HCT116 (cell line): ENCODE results near the gene CACNA2D3.

Source experiments
- CTCF ChIP-seq, 3 experiments: fragments of 200-600 bp in 1 of 3; sonication (generic) in 1 of 3; IDR thresholded peaks in 2 of 3; conservative IDR thresholded peaks in 1 of 3; 2 replicates each; pipeline ENCODE4 v1.5.1; 2012 to 2017; ENCODE audit warnings: low read depth in 2 of 3, low read length in 2 of 3, antibody characterized with exemption in 1 of 3, borderline replicate concordance in 1 of 3, control low read depth in 1 of 3, mild to moderate bottlenecking in 1 of 3, mixed read lengths in 1 of 3, mixed run types in 1 of 3, moderate library complexity in 1 of 3; ENCODE audit not compliant: insufficient read depth in 1 of 3
- ELF1 ChIP-seq: IDR thresholded peaks from 2 replicates; pipeline ENCODE4 v1.6.1; 2012; ENCODE audit warnings: low read depth, borderline replicate concordance
- EZH2 ChIP-seq: fragments of 200-600 bp; sonication (generic); IDR thresholded peaks from 2 replicates; pipeline ENCODE4 v1.6.1; 2017; ENCODE audit warnings: antibody characterized with exemption, mixed run types
- EZH2phosphoT487 ChIP-seq: fragments of 200-600 bp; IDR thresholded peaks from 2 replicates; pipeline ENCODE4 v1.6.1; 2018; ENCODE audit warnings: antibody characterized with exemption, borderline replicate concordance
- JUND ChIP-seq: IDR thresholded peaks from 2 replicates; pipeline ENCODE4 v1.6.1; 2012
- POLR2A ChIP-seq: IDR thresholded peaks from 2 replicates; pipeline ENCODE4 v1.7.0; 2011; ENCODE audit warnings: borderline replicate concordance; ENCODE audit not compliant: insufficient read depth, insufficient read length; ENCODE audit errors: extremely low read depth
- POLR2AphosphoS5 ChIP-seq: IDR thresholded peaks from 2 replicates; pipeline ENCODE4 v1.6.1; 2011; ENCODE audit warnings: mild to moderate bottlenecking, low read depth, low read length, moderate library complexity
- RAD21 ChIP-seq: IDR thresholded peaks from 2 replicates; pipeline ENCODE4 v1.6.1; 2012; ENCODE audit warnings: low read depth, mild to moderate bottlenecking
- ZBTB33 ChIP-seq: IDR thresholded peaks from 2 replicates; pipeline ENCODE4 v1.6.1; 2011; ENCODE audit warnings: mild to moderate bottlenecking, low read length, moderate library complexity; ENCODE audit not compliant: insufficient replicate concordance; ENCODE audit errors: extremely low read depth
- ZNF274 ChIP-seq: fragments of 200-500 bp; sonication (Bioruptor generic); IDR thresholded peaks from 2 replicates; pipeline ENCODE4 v1.6.1; 2014; ENCODE audit warnings: mild to moderate bottlenecking, low read depth, low read length, inconsistent platforms

GRCh38 chr3:54843352-54843751, 721.0 kb downstream of the CACNA2D3 start:
- TF ChIP-seq POLR2A (no peak), EZH2 (no peak), CTCF (IDR thresholded peaks at IDR 0.05 in 2 of 3, conservative IDR thresholded peaks at IDR 0.05 in 1 of 3; ENCODE audit: borderline replicate concordance in 1 of 3, insufficient read depth in 1 of 3, low read depth in 2 of 3, low read length in 2 of 3) (no peak), EZH2phosphoT487 (no peak), POLR2AphosphoS5 (no peak), ELF1 (no peak), JUND (no peak), ZNF274 (no peak), ZBTB33 (no peak), RAD21 (no peak)
